RCC 7860 (cell line): ENCODE data around the gene TSACC.
"Not testable (repeated sequence)": the region's sequence is repeated elsewhere in the genome, so short reads cannot be mapped to it uniquely, and the experiment has no call there.

Source experiments
- DNase-seq: peaks from one replicate; pipeline ENCODE4 v3.0.0-alpha.2; 2015; ENCODE audit warnings: low spot score
- FAIRE-seq: peaks from 2 replicates; lab custom pipeline; 2012; peaks lifted over from hg19 to GRCh38; lab: Jason Lieb, UNC

The TSACC gene

DNA sequence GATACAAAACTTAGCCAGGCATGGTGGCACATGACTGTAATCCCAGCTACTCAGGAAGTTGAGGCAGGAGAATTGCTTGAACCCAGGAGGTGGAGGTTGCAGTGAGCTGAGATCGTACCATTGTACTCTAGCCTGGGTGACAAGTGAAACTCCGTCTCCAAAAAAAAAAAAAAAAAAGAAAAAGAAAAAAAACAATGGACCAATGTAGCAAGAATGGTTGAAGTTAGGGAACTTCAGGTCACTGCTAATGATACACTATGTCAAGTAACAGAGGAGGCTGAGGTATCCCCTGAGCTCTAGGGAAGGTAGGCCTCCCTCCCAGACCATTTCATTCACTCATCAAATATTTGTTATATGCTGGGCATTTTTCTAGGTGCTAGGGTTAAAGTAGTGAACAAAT lies 7.7 kb downstream of the TSACC start:
- not testable (repeated sequence) for FAIRE-seq, DNase-seq

GRCh38 chr1:156346636-156347035 lies 8.3 kb downstream of the TSACC start:
- no peak for FAIRE-seq
- DNase-seq: no peak

DNA sequence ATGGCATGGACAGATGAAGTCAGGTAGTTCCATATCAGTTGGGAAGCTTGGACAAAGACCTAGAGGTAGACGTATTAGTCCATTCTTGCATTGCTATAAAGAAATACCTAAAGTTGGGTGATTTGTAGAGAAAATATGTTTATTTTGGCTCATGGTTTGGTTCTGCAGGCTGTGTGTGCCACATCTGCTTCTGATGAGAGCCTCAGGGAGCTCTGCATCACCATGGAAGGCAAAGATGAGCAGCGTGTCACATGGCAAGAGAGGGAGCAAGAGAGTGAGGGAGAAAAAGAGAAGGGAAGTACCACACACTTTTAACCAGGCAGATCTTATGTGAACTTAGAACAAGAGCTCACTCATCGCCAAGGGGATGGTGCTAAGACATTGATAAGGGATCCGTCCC lies 9.0 kb downstream of the TSACC start:
- DNase-seq (no peak), FAIRE-seq (no peak)

DNA sequence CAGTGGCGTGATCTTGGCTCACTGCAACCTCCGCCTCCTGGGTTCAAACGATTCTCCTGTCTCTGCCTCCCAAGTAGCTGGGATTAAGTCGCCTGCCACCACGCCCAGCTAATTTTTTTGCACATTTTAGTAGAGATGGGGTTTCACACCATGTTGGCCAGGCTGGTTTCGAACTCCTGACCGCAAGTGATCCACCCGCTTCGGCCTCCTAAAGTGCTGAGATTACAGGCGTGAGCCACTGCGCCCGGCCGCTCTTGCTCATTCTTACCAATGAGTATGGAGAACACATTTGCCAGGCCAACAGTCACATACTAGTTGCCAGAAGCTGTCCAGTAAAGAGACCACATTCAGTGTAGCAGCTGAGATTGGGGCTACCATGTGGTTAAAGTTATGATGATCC lies 14.2 kb downstream of the TSACC start:
- not testable (repeated sequence) for FAIRE-seq, DNase-seq

GRCh38 chr1:156356262-156356874 lies 18.0 kb downstream of the TSACC start:
- FAIRE-seq: no peak
- DNase-seq: no peak

GRCh38 chr1:156356875-156357534 lies 18.7 kb downstream of the TSACC start:
- no peak for FAIRE-seq
- DNase-seq: peak; percentile 26

DNA sequence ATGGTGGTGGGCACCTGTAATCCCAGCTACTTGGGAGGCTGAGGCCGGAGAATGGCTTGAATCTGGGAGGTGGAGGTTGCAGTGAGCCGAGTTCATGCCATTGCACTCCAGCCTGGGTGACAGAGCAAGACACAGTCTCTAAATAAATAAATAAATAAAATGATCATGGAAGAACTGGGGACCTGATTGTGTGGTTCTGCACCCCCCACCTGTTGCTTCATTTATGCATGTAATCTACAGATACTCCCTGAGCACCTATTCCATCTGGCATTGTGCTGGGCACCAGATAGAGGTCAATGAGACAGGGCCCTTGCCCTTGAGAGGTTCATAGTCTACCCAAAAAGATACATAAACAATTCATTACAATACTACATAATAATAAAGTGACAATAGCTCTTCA lies 19.7 kb downstream of the TSACC start:
- FAIRE-seq (no peak), DNase-seq (no peak)

- no peak for DNase-seq
- no peak for FAIRE-seq
Measured at GRCh38 chr1:156358641-156359040, 20.3 kb downstream of the TSACC start.

DNA sequence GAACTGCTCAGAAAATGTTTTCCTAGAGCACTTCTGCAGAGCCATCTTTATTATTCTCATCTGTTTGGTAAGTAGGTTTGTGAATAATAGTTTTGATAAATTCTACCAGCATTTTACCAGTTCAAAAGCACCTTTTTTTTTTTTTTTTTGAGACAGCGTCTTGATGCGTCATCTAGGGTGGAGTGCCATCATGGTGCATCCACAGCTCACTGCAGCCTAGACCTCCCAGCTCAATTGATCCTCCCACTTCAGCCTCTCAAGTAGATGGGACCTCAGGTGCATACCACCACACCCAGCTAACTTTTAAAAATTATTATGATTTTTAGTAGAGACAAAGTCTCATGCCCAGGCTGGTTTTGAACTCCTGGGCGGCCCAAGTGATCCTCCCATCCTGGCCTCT lies 20.9 kb downstream of the TSACC start:
- DNase-seq: no peak
- FAIRE-seq: no peak

GRCh38 chr1:156359973-156360372 lies 21.6 kb downstream of the TSACC start:
- FAIRE-seq: no peak
- DNase-seq: no peak

- FAIRE-seq: no peak
- DNase-seq: no peak
Measured at GRCh38 chr1:156360534-156360933, 22.2 kb downstream of the TSACC start.

GRCh38 chr1:156365754-156366153 lies 27.4 kb downstream of the TSACC start:
- FAIRE-seq (no peak), DNase-seq (no peak)

DNA sequence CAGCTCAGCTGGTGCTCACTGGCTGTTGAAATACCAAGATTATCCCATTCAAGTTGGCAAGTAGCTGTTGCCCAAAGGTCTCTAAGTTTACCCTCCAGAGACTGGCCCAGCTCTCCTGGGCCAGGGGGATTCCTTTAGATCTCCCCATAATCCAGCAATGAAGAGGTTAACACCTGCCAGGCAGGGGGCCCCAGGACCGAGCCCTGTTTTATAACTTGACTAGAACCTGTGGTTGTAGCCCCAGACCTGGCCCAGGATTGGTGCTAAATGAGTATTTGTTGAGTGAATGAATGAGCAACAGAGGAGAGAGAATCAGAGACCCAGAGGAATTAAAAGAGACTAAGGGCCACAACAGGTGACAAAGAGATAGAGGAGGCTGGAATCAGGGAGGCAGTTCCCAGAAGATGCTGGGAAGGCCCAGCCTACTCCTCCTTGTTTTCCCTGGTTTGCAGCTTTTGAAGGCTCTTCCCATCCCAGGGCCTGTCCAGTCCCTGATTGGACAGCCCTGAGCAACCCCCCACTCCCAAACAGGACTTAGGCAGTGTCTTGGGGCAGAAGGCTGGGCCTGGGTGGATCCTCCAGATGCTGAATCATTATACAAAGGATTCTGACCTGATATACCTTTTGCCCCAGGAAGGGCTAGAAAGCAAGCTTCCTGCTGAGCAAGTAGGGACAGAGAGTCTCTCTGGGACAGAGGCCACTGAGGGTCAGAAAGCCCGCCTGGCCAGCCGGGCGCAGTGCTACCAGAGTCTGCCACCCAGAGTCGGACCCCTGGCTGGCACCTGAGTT lies 28.2 kb downstream of the TSACC start:
- DNase-seq (no peak), FAIRE-seq (no peak)

- DNase-seq (no peak), FAIRE-seq (no peak)
Measured at GRCh38 chr1:156367383-156368156, 29.2 kb downstream of the TSACC start.

DNA sequence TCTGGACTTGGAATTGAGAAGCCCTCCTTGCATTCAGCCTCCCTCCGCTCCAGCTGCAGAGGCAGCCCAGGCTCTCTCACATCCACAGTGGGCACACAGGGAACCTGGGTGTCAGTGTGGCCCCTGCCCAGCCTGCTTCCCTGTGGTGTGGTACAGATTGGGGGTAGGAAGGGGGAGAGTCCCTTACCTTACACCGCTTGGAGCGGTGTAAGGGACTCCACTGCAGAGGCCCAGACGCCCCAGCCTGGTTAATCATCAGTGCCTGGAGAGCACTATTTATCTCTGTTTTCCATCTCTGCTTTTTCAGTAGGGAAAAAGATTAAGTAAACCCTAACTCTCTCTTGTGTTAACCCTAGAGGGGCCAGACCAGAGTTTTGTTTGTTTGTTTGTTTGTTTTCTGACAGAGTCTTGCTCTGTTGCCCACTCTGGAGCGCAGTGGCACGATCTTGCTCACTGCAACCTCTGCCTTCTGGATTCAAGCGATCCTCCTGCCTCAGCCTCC lies 29.9 kb downstream of the TSACC start:
- DNase-seq: no peak
- no peak for FAIRE-seq

DNA sequence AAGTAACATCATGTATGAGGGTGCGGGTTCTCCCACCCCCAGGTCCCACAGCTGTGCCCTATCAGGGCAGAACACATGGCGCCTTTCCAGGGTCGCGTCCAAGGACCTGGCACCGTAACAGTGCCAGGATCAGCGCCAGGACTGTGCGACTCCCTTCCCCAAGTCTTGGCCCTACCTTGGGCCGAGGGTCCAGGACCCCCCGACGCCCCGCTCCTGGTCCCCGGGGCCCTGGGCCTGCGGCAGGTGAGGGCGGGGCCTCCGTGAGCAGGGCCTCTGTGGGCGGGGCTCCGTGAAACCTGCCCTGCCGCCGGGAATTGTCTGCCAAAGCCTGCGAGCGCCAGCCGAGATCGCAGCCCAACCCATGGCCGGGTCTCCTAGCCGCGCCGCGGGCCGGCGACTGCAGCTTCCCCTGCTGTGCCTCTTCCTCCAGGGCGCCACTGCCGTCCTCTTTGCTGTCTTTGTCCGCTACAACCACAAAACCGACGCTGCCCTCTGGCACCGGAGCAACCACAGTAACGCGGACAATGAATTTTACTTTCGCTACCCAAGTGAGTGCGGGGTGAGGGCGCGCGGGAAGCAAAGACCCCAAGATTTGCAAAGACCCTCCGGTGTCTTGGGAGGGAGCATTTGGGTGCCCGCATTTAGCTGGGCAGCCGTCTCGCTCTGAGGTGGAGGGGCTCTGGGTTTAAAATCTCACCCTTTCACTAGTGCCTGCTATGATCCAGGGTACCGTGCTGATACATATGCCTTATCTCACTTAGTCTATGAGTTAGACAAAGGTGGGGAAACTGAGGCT lies 30.8 kb downstream of the TSACC start, which contains the start of gene RHBG:
TSS of gene RHBG (plus strand) at position 323 of the 796 bp plus-strand sequence. CDS start at position 362, 39 bp downstream.
- FAIRE-seq: no peak
- DNase-seq: no peak

DNA sequence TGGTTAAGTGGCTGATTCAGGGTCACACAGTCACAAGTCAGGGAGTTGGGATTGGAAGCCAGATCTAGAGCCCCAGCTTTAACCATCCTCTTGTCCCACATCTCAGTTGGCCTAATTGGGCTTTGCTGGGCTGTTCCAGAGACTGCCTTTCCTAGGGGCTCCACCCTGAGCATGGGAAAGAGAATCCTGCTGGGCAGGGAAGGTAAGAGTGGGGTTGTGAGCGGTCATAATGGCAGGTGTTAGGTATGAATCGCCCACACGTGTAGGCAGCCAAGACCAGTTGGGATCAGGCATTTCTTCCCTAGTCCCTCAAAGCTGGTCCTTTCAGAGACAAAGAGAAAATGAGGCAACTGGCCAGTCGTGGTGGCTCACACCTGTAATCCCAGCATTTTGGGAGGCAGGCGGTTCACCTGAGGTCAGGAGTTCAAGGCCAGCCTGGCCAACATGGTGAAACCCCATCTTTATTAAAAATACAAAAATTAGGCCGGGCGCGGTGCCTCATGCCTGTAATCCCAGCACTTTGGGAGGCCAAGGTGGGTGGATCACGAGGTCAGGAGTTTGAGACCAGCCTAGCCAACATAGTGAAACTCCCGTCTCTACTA lies 31.5 kb downstream of the TSACC start:
- not testable (repeated sequence) for FAIRE-seq, DNase-seq

GRCh38 chr1:156371553-156372264 lies 33.4 kb downstream of the TSACC start:
- DNase-seq: no peak
- no peak for FAIRE-seq

DNA sequence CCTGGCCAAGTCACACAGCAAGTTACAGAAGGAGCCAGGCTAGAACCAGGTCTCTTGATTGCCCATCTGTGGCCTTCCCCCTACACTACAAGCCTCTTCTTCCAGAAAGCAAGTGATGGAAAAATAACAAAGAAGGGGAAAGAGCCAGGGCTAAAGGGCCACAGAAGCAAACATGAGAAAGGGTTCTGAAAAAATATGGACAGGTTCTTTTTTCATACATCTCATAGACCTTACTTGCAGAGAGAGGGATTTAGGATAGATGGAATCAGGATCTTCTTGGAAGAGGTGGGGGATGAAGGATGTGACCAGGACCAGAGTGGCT lies 33.9 kb downstream of the TSACC start:
- no peak for FAIRE-seq
- no peak for DNase-seq
